Epidermal melanocyte (primary cell): ENCODE results near the gene PSPC1.
"Not testable (repeated sequence)": the region's sequence is repeated elsewhere in the genome, so short reads cannot be mapped to it uniquely, and the experiment has no call there.

Experiments used
- DNase-seq: peaks from one replicate; pipeline ENCODE4 v3.0.0; 2011; ENCODE audit warnings: low spot score; ENCODE audit not compliant: insufficient read length

Gene PSPC1

DNA sequence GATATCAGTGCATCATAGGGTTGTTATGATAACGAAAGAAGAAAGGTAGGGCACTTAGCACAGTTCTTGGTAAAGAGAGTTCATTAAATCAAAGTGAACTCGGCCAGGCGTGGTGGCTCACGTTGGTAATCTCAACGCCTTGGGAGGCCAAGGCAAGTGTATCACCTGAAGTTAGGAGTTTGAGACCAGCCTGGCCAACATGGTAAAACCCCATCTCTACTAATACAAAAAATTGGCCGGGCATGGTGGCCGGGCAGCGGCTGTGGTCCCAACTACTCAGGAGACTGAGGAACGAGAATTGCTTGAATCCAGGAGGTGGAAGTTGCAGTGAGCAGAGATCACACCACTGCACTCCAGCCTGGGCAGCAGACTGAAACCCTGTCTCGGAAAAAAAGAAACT lies 19.1 kb downstream of the PSPC1 start:
- DNase-seq: no peak

DNA sequence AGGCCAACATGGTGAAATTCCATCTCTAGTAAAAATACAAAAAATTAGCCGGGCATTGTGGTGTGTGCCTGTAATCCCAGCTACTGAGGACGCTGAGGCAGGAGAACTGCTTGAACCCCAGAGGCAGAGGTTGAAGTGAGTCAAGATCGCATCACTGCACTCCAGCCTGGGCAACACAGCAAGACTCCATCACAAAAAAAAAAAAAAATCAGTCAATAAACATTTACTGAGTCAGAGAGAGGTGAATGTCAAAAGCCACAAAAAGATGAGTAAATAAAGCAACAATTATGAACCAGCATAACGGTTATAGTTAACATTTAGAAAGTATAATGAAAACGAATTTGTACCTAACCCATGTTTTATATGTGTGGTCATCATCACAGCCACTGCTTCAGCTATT lies 23.1 kb downstream of the PSPC1 start:
- no peak for DNase-seq

DNA sequence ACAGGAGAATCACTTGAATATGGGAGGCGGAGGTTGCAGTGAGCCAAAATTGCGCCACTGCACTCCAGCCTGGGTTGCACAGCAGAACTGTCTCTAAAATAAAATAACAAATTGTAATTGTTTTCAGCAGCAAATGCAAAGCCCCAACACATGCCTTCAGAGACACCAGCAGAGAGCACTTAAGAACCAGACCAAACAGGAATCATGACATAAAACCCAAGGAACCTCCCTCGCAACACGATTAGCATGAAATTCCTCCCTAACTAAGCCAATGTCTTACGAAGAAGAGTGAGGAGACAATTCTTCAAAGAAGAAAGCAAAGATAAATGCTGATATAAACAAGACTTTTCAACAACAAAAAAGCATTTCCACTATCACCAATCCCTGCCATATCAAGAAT lies 40.1 kb downstream of the PSPC1 start:
- no peak for DNase-seq

DNA sequence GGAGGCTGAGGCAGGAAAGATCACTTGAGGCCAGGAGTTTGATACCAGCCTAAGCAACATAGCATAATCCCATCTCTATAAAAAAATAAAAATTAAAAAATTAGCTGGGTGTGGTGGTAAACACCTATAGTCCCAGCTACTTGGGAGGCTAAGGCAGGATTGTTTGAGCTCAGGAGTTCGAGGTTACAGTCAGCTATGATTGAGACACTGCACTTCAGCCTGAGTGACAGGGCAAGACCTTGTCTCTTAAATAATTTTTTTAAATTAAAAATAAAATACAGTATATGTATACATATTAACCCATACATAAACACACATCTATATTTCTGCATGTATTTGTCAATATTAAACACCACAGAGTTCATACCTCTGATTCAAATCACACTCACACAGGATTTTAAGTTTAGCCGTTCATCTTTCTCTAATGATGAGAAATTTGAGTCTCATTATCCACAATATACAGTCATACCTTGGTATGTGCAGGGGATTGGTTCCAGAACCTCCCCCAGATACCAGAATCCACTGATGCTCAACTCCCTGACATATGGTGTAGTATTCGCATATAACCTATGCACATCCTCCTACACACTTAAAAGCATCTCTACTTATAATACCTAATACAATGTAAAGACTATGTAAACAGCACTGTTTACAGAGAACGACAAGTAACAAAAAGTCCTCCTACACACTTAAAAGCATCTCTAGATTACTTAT lies 44.7 kb downstream of the PSPC1 start:
- no peak for DNase-seq

DNA sequence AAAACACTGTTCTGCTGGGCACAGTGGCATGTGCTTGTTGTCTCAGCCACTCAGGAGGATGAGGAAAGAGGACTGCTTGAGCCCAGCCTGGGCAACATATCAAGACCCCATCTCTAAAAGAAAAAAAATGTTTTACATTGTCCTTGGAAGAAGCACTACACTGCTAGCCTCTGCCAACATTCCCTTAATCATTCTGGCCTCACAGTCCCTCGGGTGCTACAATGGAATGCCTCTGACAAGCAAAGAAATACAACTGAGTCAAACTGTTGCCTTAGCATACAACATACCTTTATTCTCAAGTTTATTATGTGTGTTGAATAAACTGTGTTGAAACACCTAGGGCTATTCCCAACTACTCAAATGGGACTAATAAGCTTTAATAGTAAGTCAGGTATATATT lies 56.1 kb downstream of the PSPC1 start:
- no peak for DNase-seq

DNA sequence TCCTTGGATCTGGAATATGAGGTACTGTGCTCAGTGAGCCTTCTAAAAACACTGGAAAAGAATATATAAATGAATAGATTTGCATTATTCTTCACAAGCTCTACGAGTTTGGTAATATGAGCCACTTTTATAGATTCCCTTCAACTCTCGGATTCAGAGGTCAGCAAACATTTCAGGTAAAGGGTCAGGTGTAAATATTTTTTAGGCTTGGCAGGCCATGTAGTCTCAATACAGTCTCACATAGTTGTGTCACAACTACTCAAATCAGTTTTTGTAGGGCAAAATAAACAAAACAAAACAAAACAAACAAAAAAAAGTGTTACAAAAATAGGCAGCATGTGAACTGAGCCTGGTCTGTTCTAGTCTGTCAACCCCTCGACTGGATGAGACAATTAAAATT lies 57.4 kb downstream of the PSPC1 start:
- no peak for DNase-seq

DNA sequence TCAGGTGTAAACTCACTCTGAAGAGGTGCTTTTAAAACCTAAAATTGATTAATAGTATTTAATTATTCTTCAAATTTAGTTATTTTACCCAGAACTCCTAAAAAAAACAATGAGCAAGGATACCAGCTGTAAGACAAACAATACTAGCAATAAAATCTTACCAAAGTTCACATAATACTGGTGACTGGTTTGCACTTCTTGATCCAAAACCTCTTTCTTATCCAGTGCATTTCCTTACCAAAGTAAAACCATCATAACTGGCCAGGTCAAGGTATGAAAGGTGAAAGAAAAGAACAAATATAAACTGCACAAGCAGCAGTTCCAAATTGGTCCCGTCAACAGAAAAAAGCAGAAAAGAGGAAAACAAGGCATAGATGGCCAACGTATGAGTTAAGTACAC lies 62.7 kb downstream of the PSPC1 start:
- no peak for DNase-seq

DNA sequence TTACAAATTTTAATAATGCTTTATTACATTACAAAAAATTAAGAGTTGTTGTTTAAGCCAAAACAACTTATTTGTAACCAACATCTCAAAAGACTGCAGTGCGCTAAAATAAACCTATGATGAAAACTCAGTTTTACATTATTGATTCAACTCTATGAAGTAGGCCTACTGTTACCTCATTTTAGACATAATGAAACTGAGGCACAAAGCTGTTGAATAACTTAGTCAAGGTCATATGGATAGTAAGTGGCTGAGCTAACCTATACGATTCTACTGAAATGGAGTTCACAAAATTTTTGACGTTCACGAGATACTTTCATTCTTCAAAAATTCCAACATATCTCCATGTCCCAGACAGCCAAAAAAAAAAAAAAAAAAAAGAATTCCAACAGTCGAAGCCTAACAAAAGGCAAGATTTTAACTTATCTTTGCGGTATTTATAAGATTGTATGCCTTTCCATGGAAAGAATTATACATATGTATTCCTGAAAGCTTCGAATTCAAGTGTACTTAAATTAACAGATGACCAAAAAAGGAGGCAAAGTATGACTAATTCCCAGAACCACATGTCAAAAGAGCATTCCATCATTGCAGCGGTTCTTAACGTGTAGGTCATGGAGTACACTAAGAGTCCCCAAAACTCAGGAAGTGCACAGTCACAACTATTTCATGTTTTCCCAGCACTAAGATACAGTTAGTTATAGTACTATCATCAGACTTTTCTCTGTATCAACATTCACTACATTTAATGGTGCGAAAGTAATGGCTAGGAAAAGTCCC lies 69.4 kb downstream of the PSPC1 start:
- DNase-seq: no peak

DNA sequence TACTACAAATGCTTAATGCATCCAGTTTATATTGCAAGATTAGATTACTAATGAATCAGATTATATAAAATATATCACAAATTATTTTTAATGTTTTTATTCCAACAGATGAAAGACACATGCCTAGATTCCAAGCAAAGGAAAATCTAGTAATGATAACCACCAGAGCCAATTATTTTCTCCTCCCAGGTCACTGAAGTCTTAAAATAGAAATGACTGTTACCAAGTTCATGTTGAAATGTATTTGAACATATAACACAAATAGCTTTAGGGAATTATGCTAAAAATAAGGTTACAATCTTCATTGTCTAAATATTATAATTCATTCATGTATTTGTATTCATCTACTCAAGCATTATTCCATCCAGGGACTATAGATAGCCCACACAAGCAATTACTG lies 73.0 kb downstream of the PSPC1 start:
- DNase-seq: not testable (repeated sequence)

DNA sequence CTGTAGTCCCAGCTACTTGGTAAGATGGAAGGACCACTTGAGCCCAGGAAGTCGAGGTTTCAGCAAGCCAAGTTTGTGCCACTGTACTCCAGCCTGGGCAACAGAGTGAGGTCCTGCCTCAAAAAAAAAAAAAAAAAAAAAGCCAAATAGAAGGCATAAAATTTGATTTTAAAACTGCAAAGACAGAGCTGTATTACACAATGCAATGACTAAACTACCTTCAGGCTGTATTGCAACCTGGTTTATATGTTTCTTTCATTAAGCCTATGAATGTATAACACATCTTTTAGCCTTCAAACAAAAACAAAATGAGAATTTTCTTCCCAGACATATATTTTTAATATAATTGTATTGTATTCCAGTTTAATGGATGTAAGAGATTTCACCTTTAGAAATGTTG lies 73.7 kb downstream of the PSPC1 start:
- DNase-seq: not testable (repeated sequence)

DNA sequence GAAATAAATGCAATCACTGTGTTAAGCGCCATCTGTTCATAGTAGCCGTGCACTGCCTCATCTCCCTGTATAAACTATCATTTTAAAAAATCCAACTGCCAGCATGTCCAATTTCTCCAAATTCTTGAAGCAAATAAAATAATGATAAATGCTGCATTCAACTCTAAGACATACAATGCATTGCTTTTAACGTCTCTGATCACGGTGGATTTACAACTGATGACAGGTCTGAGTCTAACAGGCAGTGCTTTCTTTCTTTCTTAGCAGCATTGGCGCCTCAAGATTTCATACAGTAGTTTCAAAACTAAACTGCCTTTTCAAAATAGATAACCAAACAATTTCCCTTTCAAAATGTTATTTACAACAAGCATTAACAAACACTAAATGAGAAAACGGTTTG lies 78.5 kb downstream of the PSPC1 start:
- not testable (repeated sequence) for DNase-seq

DNA sequence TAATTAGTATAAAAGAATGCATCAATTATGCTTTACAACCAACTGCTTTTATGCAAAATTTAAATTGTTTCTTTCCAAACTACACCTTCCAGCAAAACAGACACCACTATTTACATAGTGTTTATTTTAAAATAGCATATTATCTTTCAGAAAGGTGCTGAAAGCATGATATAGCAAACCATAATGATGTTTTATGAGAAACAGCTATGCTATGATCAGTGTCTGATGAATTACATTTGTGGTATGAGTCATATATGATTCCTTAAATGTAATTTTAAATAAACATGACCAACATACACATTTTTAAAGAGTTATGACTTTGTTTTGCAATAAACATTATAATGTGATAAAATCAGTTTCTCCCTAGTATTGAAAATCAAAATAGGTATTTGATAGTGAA lies 81.1 kb downstream of the PSPC1 start:
- DNase-seq: not testable (repeated sequence)

DNA sequence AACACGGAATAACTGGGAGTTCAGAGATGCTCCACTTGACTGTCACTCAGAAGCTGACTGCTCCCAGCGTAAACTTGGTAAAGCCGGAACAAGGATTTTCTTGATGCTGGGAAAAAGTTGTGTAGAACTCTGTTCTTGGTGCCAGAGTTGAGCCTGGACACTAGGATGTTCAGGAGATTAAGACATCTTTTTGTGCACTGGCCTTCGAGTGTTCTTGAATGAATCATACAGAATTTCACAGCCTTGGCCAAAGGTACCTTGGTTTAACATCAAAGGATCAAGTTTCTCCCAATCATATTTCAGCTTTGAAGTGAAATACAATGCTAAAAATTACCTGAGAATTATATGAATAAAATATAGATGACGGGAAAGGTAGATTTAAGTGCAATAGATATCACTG lies 81.8 kb downstream of the PSPC1 start:
- DNase-seq: not testable (repeated sequence)

DNA sequence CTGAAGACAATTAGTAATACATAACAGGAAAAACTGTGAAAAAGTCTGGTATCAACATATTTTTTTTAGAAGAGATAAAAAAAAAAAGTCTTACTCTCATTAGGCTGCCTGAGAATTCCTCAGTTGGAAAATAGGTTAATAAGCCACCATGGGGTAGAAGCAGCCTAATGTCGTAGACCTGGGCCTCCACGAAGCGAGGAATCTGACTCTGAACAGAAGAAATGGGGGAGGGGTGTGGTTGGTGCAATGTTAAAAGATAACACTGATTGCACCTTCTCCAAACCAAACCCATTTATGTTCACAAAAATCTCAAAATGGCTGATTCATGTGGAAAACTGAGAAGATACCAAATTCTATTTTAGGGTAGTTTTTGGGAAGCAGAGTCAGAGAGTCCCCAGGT lies 86.9 kb downstream of the PSPC1 start:
- DNase-seq: no peak

DNA sequence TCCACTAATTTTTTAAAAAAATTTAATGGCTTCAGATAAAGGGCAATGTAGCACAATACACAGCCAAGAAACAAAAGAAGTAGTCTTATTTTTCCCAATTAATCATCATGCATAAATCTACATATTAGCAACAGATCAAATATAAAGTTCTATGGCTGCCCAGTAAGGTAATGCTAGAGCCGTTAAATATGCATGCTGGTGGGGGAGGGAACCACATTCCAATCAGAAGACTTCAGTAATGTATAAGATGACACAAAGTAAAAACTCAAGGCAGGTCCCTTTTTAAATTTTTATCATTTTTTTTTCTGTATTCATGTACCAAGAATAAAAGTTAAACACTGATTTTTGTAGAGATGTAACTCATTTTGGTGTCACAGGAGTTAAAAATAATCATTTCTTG lies 87.3 kb downstream of the PSPC1 start:
- no peak for DNase-seq

DNA sequence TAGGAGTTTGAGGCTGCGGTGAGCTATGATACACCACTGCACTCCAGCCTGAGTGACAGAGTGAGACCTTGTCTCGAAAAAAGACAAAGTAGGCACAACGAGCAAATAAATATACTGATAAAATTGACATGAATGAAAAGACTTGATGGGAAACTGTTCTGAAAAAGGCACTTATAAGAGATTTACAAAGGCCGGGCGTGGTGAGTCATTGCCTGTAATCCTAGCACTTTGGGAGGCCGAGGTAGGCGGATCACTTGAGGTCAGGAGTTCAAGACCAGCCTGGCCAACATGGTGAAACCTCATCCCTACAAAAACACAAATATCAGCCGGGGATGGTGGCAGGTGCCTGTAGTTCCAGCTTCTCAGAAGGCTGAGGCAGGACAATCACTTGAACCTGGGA lies 91.3 kb downstream of the PSPC1 start:
- not testable (repeated sequence) for DNase-seq

DNA sequence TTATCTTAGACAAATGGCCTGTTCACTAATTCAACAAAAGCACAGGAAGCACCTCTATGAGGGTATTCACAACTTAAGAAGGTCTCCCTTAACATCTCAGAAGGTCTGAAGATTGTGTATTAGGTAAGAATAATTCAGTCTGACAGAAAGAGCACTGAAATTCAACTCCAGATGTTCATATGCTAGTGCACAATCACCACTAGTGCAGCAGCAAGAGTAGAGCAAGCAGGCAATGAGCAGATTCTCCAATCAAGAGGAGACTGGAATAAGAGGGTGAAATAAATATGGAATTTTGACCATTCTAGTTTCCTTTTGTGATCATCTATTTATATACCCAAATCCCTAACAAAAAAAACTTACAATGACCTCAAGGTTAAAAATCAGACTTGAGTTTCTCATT lies 97.3 kb downstream of the PSPC1 start:
- no peak for DNase-seq

DNA sequence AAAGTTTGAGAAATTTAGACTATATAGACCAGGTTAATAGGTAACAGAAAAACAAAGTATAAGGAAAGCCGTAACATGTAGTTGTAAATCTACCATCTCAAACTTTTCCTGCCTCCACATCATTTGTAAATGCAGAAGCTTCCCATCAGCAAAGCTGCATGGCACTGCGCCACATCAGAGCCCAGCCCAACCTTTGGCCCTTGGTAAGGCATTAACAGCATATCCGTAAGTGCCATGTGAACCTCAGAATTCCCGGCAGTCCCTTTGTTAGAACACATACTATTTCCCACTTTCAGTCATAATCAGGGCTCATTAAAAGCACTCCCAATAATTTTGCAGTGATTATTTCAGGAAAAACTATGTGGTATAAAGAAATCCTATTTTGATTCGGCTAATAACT lies 97.7 kb downstream of the PSPC1 start:
- no peak for DNase-seq

DNA sequence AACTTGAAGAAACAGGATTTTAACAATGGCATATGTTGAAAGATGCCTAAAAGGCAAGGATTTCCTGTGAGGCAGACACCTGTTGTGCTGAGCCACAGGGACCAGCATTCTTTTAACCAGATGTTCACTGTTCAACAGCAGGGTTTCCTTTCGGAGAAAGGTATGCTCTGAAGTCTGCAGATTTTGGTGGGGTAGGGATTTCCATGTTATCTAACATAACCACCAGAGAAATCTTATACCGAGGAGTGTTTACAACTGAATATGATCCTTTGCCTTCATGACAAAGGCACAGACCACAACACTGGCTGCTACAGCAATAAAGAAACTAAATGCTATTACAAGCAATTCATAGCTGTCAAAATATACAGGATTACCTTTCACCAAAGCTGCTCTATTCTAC lies 101.2 kb downstream of the PSPC1 start:
- no peak for DNase-seq

DNA sequence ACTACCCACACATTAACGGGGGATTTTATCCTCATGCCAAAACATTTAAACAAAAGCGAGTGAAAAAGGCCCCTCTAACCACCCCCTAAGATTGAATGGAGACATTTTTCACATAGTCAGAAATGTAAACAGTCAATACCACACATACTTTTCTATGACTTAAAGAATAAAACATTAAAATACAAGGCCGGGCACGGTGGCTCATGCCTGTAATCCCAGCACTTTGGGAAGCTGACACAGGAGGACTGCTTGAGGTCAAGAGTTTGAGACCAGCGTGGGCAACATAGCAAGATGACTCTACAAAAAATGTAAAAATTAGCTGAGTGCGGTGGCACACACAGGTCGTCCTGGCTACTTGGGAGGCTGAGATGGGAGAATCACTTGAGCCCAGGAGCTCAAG lies 102.0 kb downstream of the PSPC1 start:
- DNase-seq: no peak

DNA sequence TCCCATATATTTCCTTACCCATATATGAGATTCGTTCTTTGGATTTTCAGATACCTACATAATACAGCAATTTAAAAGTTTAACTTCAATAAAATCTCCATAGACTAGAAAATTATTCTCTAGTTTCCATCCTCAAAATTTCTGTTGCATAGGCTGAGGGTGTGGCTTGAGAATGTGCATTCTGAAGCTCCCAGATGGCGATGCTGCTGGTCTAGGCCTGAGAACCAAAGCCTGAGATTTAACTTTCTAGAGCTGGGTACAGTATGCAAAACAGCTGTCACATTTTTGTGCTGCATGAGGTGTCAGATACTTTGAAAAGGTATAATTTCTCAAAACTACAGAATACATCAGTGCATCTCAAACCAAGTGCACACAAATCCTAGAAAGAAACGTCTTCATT lies 106.6 kb downstream of the PSPC1 start:
- DNase-seq: no peak

DNA sequence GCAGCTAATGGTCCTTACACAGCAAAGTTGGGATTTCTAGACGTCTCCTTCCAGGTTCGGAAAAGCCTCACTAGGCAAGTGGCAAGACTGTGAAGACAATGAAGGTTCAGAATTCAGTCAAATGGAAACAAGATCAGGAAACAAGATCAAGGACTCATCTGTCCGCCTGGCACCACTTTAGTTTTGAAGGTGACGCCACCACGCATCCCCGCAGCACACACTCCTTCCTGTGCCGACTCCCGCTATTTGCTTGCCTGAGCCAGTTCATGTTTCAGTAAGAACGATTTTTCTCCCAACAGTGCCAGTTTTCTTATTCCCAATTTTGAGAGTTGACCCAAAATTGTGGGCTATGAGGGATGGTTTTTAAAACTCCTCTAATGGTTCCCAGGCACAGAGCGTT lies 107.8 kb downstream of the PSPC1 start:
- DNase-seq: no peak
